HepG2 (cell line): ENCODE measurements around the gene ZNF574. TPM values are rescaled to one million over a fixed set of nuclear protein-coding genes. Genes with fewer than 3 reads are reported as not detected.

ENCODE experiments used
- CTCF ChIP-seq: sonication (generic); formaldehyde crosslinking; IDR thresholded peaks from 2 replicates; pipeline ENCODE4 v1.5.0; 2020; ENCODE audit warnings: mild to moderate bottlenecking, missing genetic modification reagents, moderate library complexity
- FOSL2 ChIP-seq: sonication (generic); formaldehyde crosslinking; IDR thresholded peaks from 2 replicates; pipeline ENCODE4 v1.4.0; 2020; ENCODE audit warnings: missing genetic modification reagents
- HMGXB4 ChIP-seq, 2 experiments: sonication (generic) in 1 of 2; formaldehyde crosslinking in 1 of 2; IDR thresholded peaks; 2 replicates each; pipeline versions ENCODE4 v1.4.0 to v1.6.1; 2018 to 2020; ENCODE audit warnings: missing genetic modification reagents in 2 of 2, borderline replicate concordance in 1 of 2, low read depth in 1 of 2, mild to moderate bottlenecking in 1 of 2, missing biosample characterization in 1 of 2
- HNF4G ChIP-seq, 2 experiments: sonication (generic) in 1 of 2; formaldehyde crosslinking in 1 of 2; IDR thresholded peaks; 2 replicates each; pipeline versions ENCODE4 v1.4.0 to v1.6.1; 2011 to 2020; ENCODE audit warnings: borderline replicate concordance in 2 of 2, low read depth in 2 of 2, mild to moderate bottlenecking in 2 of 2, low read length in 1 of 2, missing genetic modification reagents in 1 of 2, moderate library complexity in 1 of 2
- HOMEZ ChIP-seq: IDR thresholded peaks from 2 replicates; pipeline ENCODE4 v1.6.1; 2016; ENCODE audit warnings: low read depth
- MIER2 ChIP-seq: IDR thresholded peaks from 2 replicates; pipeline ENCODE4 v1.6.1; 2016; ENCODE audit warnings: missing biosample characterization, missing genetic modification reagents
- MXD3 ChIP-seq: IDR thresholded peaks from 2 replicates; pipeline ENCODE4 v1.6.1; 2016; ENCODE audit warnings: mild to moderate bottlenecking, missing biosample characterization, missing genetic modification reagents
- SALL1 ChIP-seq: sonication (generic); formaldehyde crosslinking; IDR thresholded peaks from 2 replicates; pipeline ENCODE4 v1.8.0; 2022; ENCODE audit warnings: mild to moderate bottlenecking, missing genetic modification reagents
- SUZ12 ChIP-seq: fragments of 150-350 bp; IDR thresholded peaks from 2 replicates; pipeline ENCODE4 v1.6.1; 2014; ENCODE audit warnings: low read depth, low read length
- XRCC5 ChIP-seq: fragments of 200-400 bp; formaldehyde crosslinking; optimal IDR thresholded peaks from 2 replicates; pipeline ENCODE3; 2017; ENCODE audit warnings: mild to moderate bottlenecking, low read length
- YY1 ChIP-seq: IDR thresholded peaks from 2 replicates; pipeline ENCODE4 v1.6.1; 2011; ENCODE audit warnings: low read length, low read depth, moderate library complexity, mild to moderate bottlenecking; ENCODE audit not compliant: insufficient read depth, insufficient replicate concordance
- ZFX ChIP-seq: sonication (generic); formaldehyde crosslinking; IDR thresholded peaks from 2 replicates; pipeline ENCODE4 v1.4.0; 2020; ENCODE audit warnings: mild to moderate bottlenecking, low read depth, missing genetic modification reagents, moderate library complexity
- ZNF574 ChIP-seq: sonication (generic); formaldehyde crosslinking; IDR thresholded peaks from 2 replicates; pipeline ENCODE4 v1.4.0; 2020; ENCODE audit warnings: missing genetic modification reagents
- ZNF768 ChIP-seq: sonication (generic); formaldehyde crosslinking; IDR thresholded peaks from 2 replicates; pipeline ENCODE4 v1.4.0; 2020; ENCODE audit warnings: missing genetic modification reagents
- ZSCAN22 ChIP-seq: sonication (generic); formaldehyde crosslinking; IDR thresholded peaks from 2 replicates; pipeline ENCODE4 v1.4.0; 2020; ENCODE audit warnings: mild to moderate bottlenecking, missing genetic modification reagents
- ZUFSP ChIP-seq: sonication (generic); formaldehyde crosslinking; IDR thresholded peaks from 2 replicates; pipeline ENCODE4 v1.9.0; 2021; ENCODE audit warnings: missing genetic modification reagents, mild to moderate bottlenecking, borderline replicate concordance
- polyA plus RNA-seq, 8 experiments: library from polyadenylated mRNA; depleted of rRNA in 3 of 8; stranded (reverse) in 7 of 8; unstranded in 1 of 8; fragments of >200 nt; fragmentation: Illumina TruSeq in 4 of 8; extraction: Trizol in 4 of 8; gene quantifications; 2 replicates each; pipeline versions ENCODE4 v1.2.1 to v1.2.3, GENCODE V29; 2011 to 2016; ENCODE audit warnings: low read depth in 4 of 8, missing spikeins in 1 of 8, mixed read lengths in 1 of 8; ENCODE audit not compliant: insufficient read depth in 1 of 8
- total RNA-seq, 5 experiments: library from RNA; depleted of rRNA; stranded (reverse); fragments of >200 nt; fragmentation: Illumina TruSeq; extraction: Trizol; gene quantifications; 2 replicates each; pipeline ENCODE4 v1.2.3, GENCODE V29; 2016; ENCODE audit warnings: low read depth in 1 of 5

The ZNF574 gene
- total and polyA plus RNA-seq, 2 of the 13 experiments (the other 11 are each of a cell fraction or from before 2014, with no cell fraction given) = 7.7 to 7.9 TPM

GRCh38 chr19:42108527-42109389 is 32.8 kb downstream of the ZNF574 start (continued):
- peak; percentile 51 to 71; a peak in 2 of 4 replicates for TF ChIP-seq HMGXB4 (CRISPR knock-in tag; IDR thresholded peaks at IDR 0.05; ENCODE audit: borderline replicate concordance in 1 of 2, low read depth in 1 of 2)
- TF ChIP-seq ZSCAN22 (CRISPR knock-in tag) = peak; percentile 93
- no peak for TF ChIP-seq ZNF768 (CRISPR knock-in tag)
- TF ChIP-seq ZNF574 (CRISPR knock-in tag) = peak; percentile 25; the same call in 1 of the 2 replicates
- TF ChIP-seq XRCC5 = peak; percentile 75
- TF ChIP-seq HNF4G (IDR thresholded peaks at IDR 0.05; ENCODE audit: borderline replicate concordance, low read depth, low read length) = no peak
- no peak for TF ChIP-seq HNF4G (CRISPR knock-in tag; IDR thresholded peaks at IDR 0.05; ENCODE audit: borderline replicate concordance, low read depth)
- TF ChIP-seq ZUFSP (CRISPR knock-in tag) = no peak
- TF ChIP-seq SUZ12 = 0 out of 2 replicates have a peak, but pooled peaks have one; percentile 23
- TF ChIP-seq ZFX = peak; percentile 21; the same call in 1 of the 2 replicates
- no peak for TF ChIP-seq HOMEZ (CRISPR knock-in tag)
- TF ChIP-seq FOSL2 = 0 out of 2 replicates have a peak, but pooled peaks have one; percentile 14
- TF ChIP-seq SALL1 (CRISPR knock-in tag) = peak; percentile 49; the same call in 1 of the 2 replicates
- TF ChIP-seq MXD3 = no peak
- TF ChIP-seq YY1 = peak; percentile 22
- peak; percentile 96 for TF ChIP-seq CTCF
- TF ChIP-seq MIER2 (CRISPR knock-in tag) = 0 out of 2 replicates have a peak, but pooled peaks have one; percentile 59
